MCF 10A (cell line): Measurements from ENCODE around the gene DIP2B. TPM values are rescaled to one million over a fixed set of nuclear protein-coding genes. Genes with fewer than 3 reads are reported as not detected.
A peak's percentile ranks its signal among the peaks of the same experiment; 100 is the strongest.

Experiments
- BruUV-seq: library from RNA; stranded (reverse); fragments of 400-500 nt; replicated peaks from 2 replicates; lab custom pipeline; 2021; lab: Mats Ljungman, UMichigan
- CTCF ChIA-PET: fragments of 300-600 bp; sonication (Branson Sonifier 250); formaldehyde crosslinking; extraction: SDS; loops from one replicate; lab custom pipeline; 2021; ENCODE audit warnings: antibody characterized with exemption, inconsistent platforms; lab: Yijun Ruan, JAX
- POLR2A ChIA-PET: fragments of 300-600, 350-650 bp; sonication (Branson Sonifier 250); formaldehyde crosslinking; extraction: SDS; loops from one replicate; lab custom pipeline; 2020; ENCODE audit warnings: antibody characterized with exemption, inconsistent platforms; lab: Yijun Ruan, JAX
- DNase-seq: peaks from one replicate; pipeline ENCODE4 v3.0.0-alpha.2; 2018; ENCODE audit not compliant: unreplicated experiment
- H3K27ac Mint-ChIP-seq: one replicate; pipeline ENCODE4 v1.8.0; 2022; ENCODE audit warnings: mild to moderate bottlenecking, low read depth, mixed read lengths; ENCODE audit not compliant: unreplicated experiment
- H3K27me3 Mint-ChIP-seq: one replicate; pipeline ENCODE4 v1.8.0; 2022; ENCODE audit warnings: mixed read lengths; ENCODE audit not compliant: insufficient read depth, unreplicated experiment
- H3K36me3 Mint-ChIP-seq: one replicate; pipeline ENCODE4 v1.8.0; 2022; ENCODE audit warnings: mild to moderate bottlenecking, moderate library complexity, mixed read lengths; ENCODE audit not compliant: insufficient read depth, unreplicated experiment
- H3K4me1 Mint-ChIP-seq: one replicate; pipeline ENCODE4 v1.8.0; 2022; ENCODE audit warnings: mixed read lengths; ENCODE audit not compliant: insufficient read depth, unreplicated experiment
- H3K4me3 Mint-ChIP-seq: one replicate; pipeline ENCODE4 v1.8.0; 2022; ENCODE audit warnings: mild to moderate bottlenecking, moderate library complexity, mixed read lengths; ENCODE audit not compliant: unreplicated experiment
- H3K9me3 Mint-ChIP-seq: one replicate; pipeline ENCODE4 v1.8.0; 2022; ENCODE audit warnings: mixed read lengths; ENCODE audit not compliant: unreplicated experiment
- intact Hi-C: fragments of 100-400 bp; cut with micrococcal nuclease; formaldehyde crosslinking; loops from 2 replicates; pipeline ENCODE4 v1.14.1; 2022
- total RNA-seq: library from RNA; stranded (reverse); gene quantifications from 2 replicates; pipeline ENCODE4 v1.2.3, GENCODE V29; 2022
- TF ChIP-seq, protein P1 (sequence below): fragments of 200-600 bp; IDR thresholded peaks from one replicate; pipeline ENCODE4 v1.8.0; 2022; ENCODE audit warnings: antibody characterized with exemption, mild to moderate bottlenecking; ENCODE audit not compliant: unreplicated experiment

The DIP2B gene
- total RNA-seq, 1 experiment from 2014 or later = 18.8 TPM

DNA sequence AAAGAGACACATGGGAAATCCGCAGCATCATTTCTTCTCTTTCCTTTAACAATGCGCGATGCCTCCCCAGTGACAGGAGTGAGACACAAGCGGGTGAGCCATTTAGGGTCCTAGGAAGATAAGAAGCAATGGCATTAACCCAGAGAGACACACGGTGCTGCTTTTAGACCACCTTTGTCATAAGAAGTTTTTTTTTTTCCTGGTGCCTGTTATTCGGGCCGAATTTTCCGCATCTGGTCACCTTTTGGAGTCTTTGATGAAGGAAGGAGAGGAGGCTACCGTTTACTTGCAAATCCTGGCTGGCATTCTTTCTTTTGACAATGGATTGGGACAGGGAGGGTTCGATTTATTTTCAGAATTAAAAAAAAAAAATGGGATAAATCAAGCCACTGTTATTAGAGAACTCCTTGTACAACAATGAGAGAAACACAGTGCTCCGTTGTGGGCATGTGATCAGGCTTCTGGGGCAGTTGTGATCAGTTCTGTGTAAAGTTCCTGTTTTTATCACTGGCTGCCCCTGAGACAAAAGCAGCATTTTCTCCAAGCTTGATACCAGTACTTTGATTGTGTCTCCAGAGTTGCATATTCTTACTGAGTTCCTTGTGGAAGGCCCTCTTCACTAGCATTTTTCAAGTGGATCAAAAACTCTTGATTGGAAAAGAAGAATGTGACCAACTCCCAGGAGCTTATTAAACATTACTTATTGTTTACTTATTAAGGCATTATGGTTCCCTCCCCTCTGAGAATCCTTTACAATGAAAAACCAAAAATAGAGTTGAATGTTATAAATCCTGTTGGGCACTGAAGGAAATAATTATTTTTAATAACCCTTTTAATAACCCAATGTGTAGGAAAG, 1.1 kb downstream of the DIP2B start:
- ChIA-PET CTCF (interaction anchor here (0.6 to 6.7 kb wide), 23 partner anchors 9 to 1519 kb away, joined by 3 to 81 read pairs (median 4); no protein-coding TSS in a partner anchor), POLR2A (interaction anchor here (0.6 to 7.0 kb wide), 35 partner anchors 13 to 1692 kb away, joined by 3 to 95 read pairs (median 4); partner anchors contain the start of genes ATF1 and RACGAP1)
- intact Hi-C loops = loop anchor here (2.0 to 5.0 kb wide), 3 partner anchors 27 to 116 kb away; no protein-coding TSS in a partner anchor
- H3K36me3 Mint-ChIP-seq = peaks cover 6% of the 10 kb centered on the region
- H3K27me3 Mint-ChIP-seq = no peaks in the 10 kb centered on the region
- H3K27ac Mint-ChIP-seq = peak overlapping the region; percentile 87
- H3K9me3 Mint-ChIP-seq = no peaks in the 10 kb centered on the region
- peak overlapping the region; percentile 97 for H3K4me3 Mint-ChIP-seq
- TF ChIP-seq, protein P1, sequence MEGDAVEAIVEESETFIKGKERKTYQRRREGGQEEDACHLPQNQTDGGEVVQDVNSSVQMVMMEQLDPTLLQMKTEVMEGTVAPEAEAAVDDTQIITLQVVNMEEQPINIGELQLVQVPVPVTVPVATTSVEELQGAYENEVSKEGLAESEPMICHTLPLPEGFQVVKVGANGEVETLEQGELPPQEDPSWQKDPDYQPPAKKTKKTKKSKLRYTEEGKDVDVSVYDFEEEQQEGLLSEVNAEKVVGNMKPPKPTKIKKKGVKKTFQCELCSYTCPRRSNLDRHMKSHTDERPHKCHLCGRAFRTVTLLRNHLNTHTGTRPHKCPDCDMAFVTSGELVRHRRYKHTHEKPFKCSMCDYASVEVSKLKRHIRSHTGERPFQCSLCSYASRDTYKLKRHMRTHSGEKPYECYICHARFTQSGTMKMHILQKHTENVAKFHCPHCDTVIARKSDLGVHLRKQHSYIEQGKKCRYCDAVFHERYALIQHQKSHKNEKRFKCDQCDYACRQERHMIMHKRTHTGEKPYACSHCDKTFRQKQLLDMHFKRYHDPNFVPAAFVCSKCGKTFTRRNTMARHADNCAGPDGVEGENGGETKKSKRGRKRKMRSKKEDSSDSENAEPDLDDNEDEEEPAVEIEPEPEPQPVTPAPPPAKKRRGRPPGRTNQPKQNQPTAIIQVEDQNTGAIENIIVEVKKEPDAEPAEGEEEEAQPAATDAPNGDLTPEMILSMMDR = no peak
- TSS peak; percentile 37 for BruUV-seq
- peak; percentile 18 for DNase-seq
- H3K4me1 Mint-ChIP-seq = peaks cover 41% of the 10 kb centered on the region

DNA sequence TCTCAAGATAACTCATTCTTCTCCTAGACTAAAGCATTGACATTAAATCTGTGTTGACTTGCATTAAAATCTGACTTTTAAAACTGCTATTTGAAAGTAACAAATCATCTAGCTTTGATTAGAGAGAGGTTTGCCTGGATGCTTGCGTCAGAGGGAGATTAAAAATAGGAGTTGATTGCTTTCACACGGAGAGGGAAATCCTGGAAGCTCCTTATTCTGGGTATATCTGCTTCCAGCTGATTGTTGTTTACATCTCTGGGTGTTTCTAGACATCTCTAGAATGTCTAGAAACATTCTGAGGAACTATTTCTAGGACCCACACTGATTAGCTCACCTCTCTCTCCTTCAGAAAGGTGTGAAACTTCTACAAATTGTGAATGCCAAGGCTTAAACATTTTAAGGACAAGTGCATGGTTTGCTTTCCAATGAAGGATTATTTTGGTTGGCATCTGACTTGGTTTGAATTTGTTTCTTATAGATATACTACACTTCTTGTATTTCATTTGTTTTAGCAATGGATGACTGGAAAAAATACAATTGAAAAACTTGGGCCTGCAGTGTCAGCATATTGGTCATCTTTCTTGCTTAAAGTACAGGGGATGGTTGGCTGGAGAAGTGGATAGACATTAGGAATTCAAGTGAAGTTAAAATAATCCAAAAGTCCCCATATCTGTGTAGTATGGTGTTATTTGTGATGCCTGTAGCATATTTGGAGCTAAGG, 2.1 kb downstream of the DIP2B start:
- BruUV-seq = no TSS peak
- Mint-ChIP-seq H3K4me1 (peaks cover 41% of the 10 kb centered on the region), H3K27me3 (no peaks in the 10 kb centered on the region), H3K4me3 (peak overlapping the region; percentile 97), H3K36me3 (peaks cover 6% of the 10 kb centered on the region), H3K27ac (peak overlapping the region; percentile 87), H3K9me3 (no peaks in the 10 kb centered on the region)
- no peak for DNase-seq
- ChIA-PET POLR2A (interaction anchor here (0.8 to 7.0 kb wide), 25 partner anchors 12 to 521 kb away, joined by 3 to 95 read pairs (median 5); partner anchors contain the start of genes ATF1, CERS5 and RACGAP1), CTCF (interaction anchor here (0.6 to 6.7 kb wide), 16 partner anchors 9 to 504 kb away, joined by 3 to 81 read pairs (median 4); no protein-coding TSS in a partner anchor)
- TF ChIP-seq, protein P1 = no peak
- intact Hi-C loops = loop anchor here (5.0 kb wide), 1 partner anchor 115 kb away; no protein-coding TSS in a partner anchor

DNA sequence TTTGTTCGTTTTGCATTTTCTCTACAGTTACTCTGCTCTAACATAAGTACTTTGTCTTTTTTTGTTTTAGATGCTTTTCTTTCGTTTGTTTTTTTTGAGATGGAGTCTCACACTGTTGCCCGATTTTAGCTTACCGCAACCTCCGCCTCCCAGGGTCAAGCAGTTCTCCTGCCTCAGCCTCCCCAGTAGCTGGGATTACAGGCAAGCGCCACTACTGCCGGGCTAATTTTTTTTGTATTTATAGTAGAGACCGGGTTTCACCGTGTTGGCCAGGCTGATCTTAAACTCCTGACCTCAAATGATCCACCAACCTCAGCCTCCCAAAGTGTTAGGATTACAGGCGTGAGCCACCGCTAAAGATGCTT, 2.7 kb downstream of the DIP2B start:
- H3K4me3 Mint-ChIP-seq = no peak overlapping the region
- BruUV-seq = no TSS peak

More for the DNA sequence above, 2.7 kb downstream of the DIP2B start:
- H3K27ac Mint-ChIP-seq = no peak overlapping the region
- no peaks in the 10 kb centered on the region for H3K27me3 Mint-ChIP-seq
- H3K36me3 Mint-ChIP-seq = peaks cover 6% of the 10 kb centered on the region
- H3K9me3 Mint-ChIP-seq = no peaks in the 10 kb centered on the region
- ChIA-PET POLR2A (interaction anchor here (1.0 to 7.0 kb wide), 19 partner anchors 11 to 340 kb away, joined by 3 to 95 read pairs (median 6); partner anchors contain the start of genes ATF1 and CERS5), CTCF (interaction anchor here (0.6 to 6.7 kb wide), 10 partner anchors 8 to 503 kb away, joined by 3 to 81 read pairs (median 4); no protein-coding TSS in a partner anchor)
- TF ChIP-seq, protein P1 = no peak
- H3K4me1 Mint-ChIP-seq = peaks cover 41% of the 10 kb centered on the region
- DNase-seq = no peak
- intact Hi-C loops = loop anchor here (5.0 kb wide), 1 partner anchor 115 kb away; no protein-coding TSS in a partner anchor
